B cell (primary cell): ENCODE results near the gene MYOZ2. TPM values are rescaled to one million over a fixed set of nuclear protein-coding genes. Genes with fewer than 3 reads are reported as not detected.

Source experiments
- ATAC-seq: fragments of 200-7000 bp; cut with Tn5 transposase; one replicate; pipeline ENCODE4 v1.10.0; 2021; ENCODE audit warnings: low read depth, mild to moderate bottlenecking, moderate number of reproducible peaks, moderate library complexity
- CTCF ChIA-PET: fragments of 350-600 bp; sonication (Branson Sonifier 250); formaldehyde crosslinking; loops from one replicate; lab custom pipeline; 2021; ENCODE audit warnings: antibody characterized with exemption, inconsistent platforms; lab: Charles Lee
- POLR2A ChIA-PET: fragments of 350-600 bp; sonication (Branson Sonifier 250); formaldehyde crosslinking; loops from one replicate; lab custom pipeline; 2021; ENCODE audit warnings: antibody characterized with exemption; lab: Charles Lee
- DNase-seq: peaks from one replicate; pipeline ENCODE4 v3.0.0; 2013
- H2AFZ ChIP-seq: 2 replicates; pipeline ENCODE4 v1.6.1; 2012; ENCODE audit warnings: mild to moderate bottlenecking, low read depth, low read length; ENCODE audit not compliant: insufficient read depth, poor library complexity, severe bottlenecking
- H3K27ac ChIP-seq, 2 donors: 1 replicate in 1 of 2; 2 replicates in 1 of 2; pipeline ENCODE4 v1.5.1; 2012 to 2013; ENCODE audit warnings: low read length in 2 of 2, mild to moderate bottlenecking in 2 of 2, moderate library complexity in 1 of 2
- H3K27me3 ChIP-seq, 4 experiments: fragments of 200-600 bp in 1 of 4; sonication (generic) in 1 of 4; replicated peaks in 1 of 4; 1 replicate in 2 of 4; 2 replicates in 2 of 4; pipeline versions ENCODE4 v1.6.1 to v1.7.0; 2013 to 2016; ENCODE audit warnings: low read length in 3 of 4, mild to moderate bottlenecking in 2 of 4, mixed read lengths in 1 of 4, moderate library complexity in 1 of 4; ENCODE audit not compliant: insufficient read depth in 4 of 4, control insufficient read depth in 3 of 4; ENCODE audit errors: control extremely low read depth in 1 of 4
- H3K36me3 ChIP-seq, 2 experiments: replicated peaks in 1 of 2; 1 replicate in 1 of 2; 2 replicates in 1 of 2; pipeline versions ENCODE4 v1.6.1 to v1.7.1; 2013; ENCODE audit warnings: low read length in 1 of 2; ENCODE audit not compliant: insufficient read depth in 2 of 2, control insufficient read depth in 1 of 2; ENCODE audit errors: control extremely low read depth in 1 of 2, extremely low read depth in 1 of 2
- H3K4me1 ChIP-seq, 2 donors: fragments of 200-600 bp in 1 of 2; sonication (generic) in 1 of 2; 1 replicate in 1 of 2; 2 replicates in 1 of 2; pipeline versions ENCODE4 v1.5.1 to v1.6.1; 2013 to 2017; ENCODE audit warnings: low read length in 2 of 2; ENCODE audit not compliant: control insufficient read depth in 2 of 2, insufficient read depth in 2 of 2
- H3K4me2 ChIP-seq: replicated peaks from 2 replicates; pipeline ENCODE3; 2012; ENCODE audit warnings: mild to moderate bottlenecking, low read depth, low read length; ENCODE audit not compliant: poor library complexity, severe bottlenecking
- H3K4me3 ChIP-seq, 5 experiments: fragments of 200-600 bp in 1 of 5; sonication (generic) in 1 of 5; 1 replicate in 3 of 5; 2 replicates in 2 of 5; pipeline versions ENCODE4 v1.5.1 to v1.7.0; 2011 to 2016; ENCODE audit warnings: low read length in 4 of 5, mild to moderate bottlenecking in 4 of 5, low read depth in 2 of 5, control low read depth in 1 of 5, moderate library complexity in 1 of 5; ENCODE audit not compliant: insufficient read depth in 1 of 5; ENCODE audit errors: control extremely low read depth in 1 of 5, extremely low read depth in 1 of 5
- H3K79me2 ChIP-seq: fragments of 200-600 bp; sonication (generic); one replicate; pipeline ENCODE4 v1.6.0; 2016; ENCODE audit warnings: low read length; ENCODE audit not compliant: control insufficient read depth, insufficient read depth
- H3K9ac ChIP-seq: fragments of 200-600 bp; sonication (generic); 2 replicates; pipeline ENCODE4 v1.6.1; 2017; ENCODE audit warnings: mild to moderate bottlenecking, low read length, moderate library complexity
- H3K9me3 ChIP-seq, 3 donors: one replicate each; pipeline versions ENCODE4 v1.6.1 to v1.7.1; 2013; ENCODE audit warnings: low read length in 2 of 3; ENCODE audit not compliant: control insufficient read depth in 2 of 3, insufficient read depth in 1 of 3; ENCODE audit errors: control extremely low read depth in 1 of 3
- H4K20me1 ChIP-seq: 2 replicates; pipeline ENCODE4 v1.6.0; 2012; ENCODE audit warnings: mild to moderate bottlenecking, low read length; ENCODE audit not compliant: insufficient read depth, control insufficient read depth, poor library complexity, severe bottlenecking
- H3K27ac Mint-ChIP-seq: one replicate; pipeline ENCODE4 v1.8.0; 2021; ENCODE audit warnings: mixed read lengths
- H3K27me3 Mint-ChIP-seq: one replicate; pipeline ENCODE4 v1.8.0; 2021; ENCODE audit warnings: mixed read lengths
- H3K4me1 Mint-ChIP-seq: one replicate; pipeline ENCODE4 v1.8.0; 2021; ENCODE audit warnings: mixed read lengths
- H3K4me3 Mint-ChIP-seq: one replicate; pipeline ENCODE4 v1.8.0; 2021; ENCODE audit warnings: mixed read lengths
- H3K9me3 Mint-ChIP-seq: one replicate; pipeline ENCODE4 v1.8.0; 2022; ENCODE audit warnings: mixed read lengths; ENCODE audit not compliant: insufficient read depth
- EZH2 ChIP-seq: IDR thresholded peaks from 2 replicates; pipeline ENCODE4 v1.6.1; 2012; ENCODE audit warnings: borderline replicate concordance, low read depth, mild to moderate bottlenecking, moderate library complexity, low read length; ENCODE audit not compliant: insufficient read depth, poor library complexity, severe bottlenecking
- WGBS: methylation state at CpG from one replicate; pipeline ENCODE4 v1.1.5; 2013; ENCODE audit warnings: missing lambda C conversion rate; ENCODE audit not compliant: insufficient coverage; 5-methylcytosine and 5-hydroxymethylcytosine counted together
- intact Hi-C: fragments of 100-400 bp; cut with micrococcal nuclease; formaldehyde crosslinking; loops from one replicate; pipeline ENCODE4 v1.10.0; 2022
- polyA minus RNA-seq: library from RNA; depleted of rRNA, polyadenylated mRNA; stranded (reverse); fragments of >200 nt; gene quantifications from 2 replicates; pipeline ENCODE4 v1.2.3, GENCODE V29; 2012
- polyA plus RNA-seq: library from polyadenylated mRNA; depleted of rRNA; stranded (reverse); fragments of >200 nt; gene quantifications from 2 replicates; pipeline ENCODE4 v1.2.3, GENCODE V29; 2012
- total RNA-seq, 2 donors: library from RNA; stranded (reverse); fragments of 120-200 nt in 1 of 2; gene quantifications; 1 replicate in 1 of 2; 2 replicates in 1 of 2; pipeline versions ENCODE4 v1.2.3 to v1.2.4, GENCODE V29; 2013 to 2022
- TF ChIP-seq, protein P1 (sequence below): fragments of 200-600 bp; IDR thresholded peaks from one replicate; pipeline ENCODE4 v1.8.0; 2022; ENCODE audit warnings: antibody characterized with exemption, mild to moderate bottlenecking

Gene MYOZ2
- total RNA-seq, result not detected in 2 replicates
- total RNA-seq (2013), result 6.2 TPM
- polyA plus RNA-seq, result not detected in 2 replicates
- polyA minus RNA-seq, result not detected in 2 replicates

DNA sequence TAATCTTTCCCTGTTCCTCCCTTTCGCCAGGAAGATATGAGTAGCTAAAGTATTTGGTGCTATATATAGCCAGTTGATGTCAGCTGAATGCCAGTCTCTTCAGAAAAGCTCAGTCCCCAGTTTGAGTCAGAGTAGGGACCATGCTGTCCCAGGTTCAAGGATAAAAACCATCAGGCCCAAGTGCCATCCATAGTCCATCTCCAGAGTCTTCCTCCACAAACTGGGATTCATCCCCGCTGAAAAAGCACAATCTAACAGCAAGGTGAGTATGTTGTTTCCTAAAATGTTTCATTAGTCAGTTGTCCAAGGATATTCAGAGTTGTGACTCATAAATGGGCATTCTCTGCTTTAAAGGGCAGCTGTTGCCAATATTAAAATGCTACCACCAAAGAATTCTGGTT is at the start of gene MYOZ2:
Gene MYOZ2, plus strand, starts transcription at position 112 of the 401 bp plus-strand sequence. CDS start 694 bp downstream, outside the sequence.
- no CpG with 5 or more reads among the region's 2 CpGs for WGBS
- H3K36me3 ChIP-seq, result no peaks in the 10 kb centered on the region
- H3K4me1 ChIP-seq, result peaks cover 16 to 20% of the 10 kb centered on the region in 2 donors
- Mint-ChIP-seq H3K9me3 (no peaks in the 10 kb centered on the region), H3K27me3 (peaks cover under 1% of the 10 kb centered on the region), H3K27ac (no peak within 1 kb of the TSS), H3K4me1 (peaks cover 25% of the 10 kb centered on the region), H3K4me3 (no peak within 1 kb of the TSS)
- H2AFZ ChIP-seq, result no peak within 1 kb of the TSS
- ATAC-seq (no peak), DNase-seq (no peak)
- no peaks in the 10 kb centered on the region for H3K79me2 ChIP-seq
- H3K9me3 ChIP-seq, result no peaks in the 10 kb centered on the region
- POLR2A ChIA-PET, result no interaction called here
- TF ChIP-seq, protein P1, sequence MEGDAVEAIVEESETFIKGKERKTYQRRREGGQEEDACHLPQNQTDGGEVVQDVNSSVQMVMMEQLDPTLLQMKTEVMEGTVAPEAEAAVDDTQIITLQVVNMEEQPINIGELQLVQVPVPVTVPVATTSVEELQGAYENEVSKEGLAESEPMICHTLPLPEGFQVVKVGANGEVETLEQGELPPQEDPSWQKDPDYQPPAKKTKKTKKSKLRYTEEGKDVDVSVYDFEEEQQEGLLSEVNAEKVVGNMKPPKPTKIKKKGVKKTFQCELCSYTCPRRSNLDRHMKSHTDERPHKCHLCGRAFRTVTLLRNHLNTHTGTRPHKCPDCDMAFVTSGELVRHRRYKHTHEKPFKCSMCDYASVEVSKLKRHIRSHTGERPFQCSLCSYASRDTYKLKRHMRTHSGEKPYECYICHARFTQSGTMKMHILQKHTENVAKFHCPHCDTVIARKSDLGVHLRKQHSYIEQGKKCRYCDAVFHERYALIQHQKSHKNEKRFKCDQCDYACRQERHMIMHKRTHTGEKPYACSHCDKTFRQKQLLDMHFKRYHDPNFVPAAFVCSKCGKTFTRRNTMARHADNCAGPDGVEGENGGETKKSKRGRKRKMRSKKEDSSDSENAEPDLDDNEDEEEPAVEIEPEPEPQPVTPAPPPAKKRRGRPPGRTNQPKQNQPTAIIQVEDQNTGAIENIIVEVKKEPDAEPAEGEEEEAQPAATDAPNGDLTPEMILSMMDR, result no peak
- no peak for TF ChIP-seq EZH2
- H3K4me3 ChIP-seq, result no peak within 1 kb of the TSS
- CTCF ChIA-PET, result interaction anchor here (0.9 kb wide), 1 partner anchor 451 kb away, joined by 3 read pairs; the partner anchor contains the start of gene METTL14
- no peak within 1 kb of the TSS for H3K27ac ChIP-seq
- intact Hi-C loops, result no loop called here
- H3K4me2 ChIP-seq, result no peak within 1 kb of the TSS
- no peaks in the 10 kb centered on the region for H3K27me3 ChIP-seq
- H4K20me1 ChIP-seq, result no peaks in the 10 kb centered on the region
- no peak within 1 kb of the TSS for H3K9ac ChIP-seq

DNA sequence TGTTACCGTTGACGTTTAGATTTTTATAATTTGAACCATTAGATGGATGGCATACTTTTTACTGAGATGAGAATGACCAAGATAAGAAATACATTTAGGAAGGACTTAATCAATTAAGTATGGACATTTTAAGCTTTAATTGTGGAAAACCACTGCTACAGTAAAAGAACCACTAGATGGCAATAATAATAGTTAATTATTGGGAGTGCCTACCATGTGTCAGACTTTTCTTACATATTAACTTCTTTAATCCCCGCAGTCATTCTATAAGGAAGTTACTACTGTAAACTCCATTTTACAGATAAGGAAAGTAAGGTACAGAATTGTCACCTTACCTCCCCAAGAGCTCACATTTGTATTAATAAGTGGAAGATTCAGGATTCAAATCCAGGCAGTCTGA is 48.5 kb upstream of the MYOZ2 start:
- no peaks in the 10 kb centered on the region for H4K20me1 ChIP-seq
- no peak overlapping the region for H2AFZ ChIP-seq
- H3K27ac ChIP-seq, result no peak overlapping the region
- no peak for TF ChIP-seq EZH2
- TF ChIP-seq, protein P1, result no peak
- no peaks in the 10 kb centered on the region for H3K27me3 ChIP-seq
- DNase-seq (no peak), ATAC-seq (no peak)
- POLR2A ChIA-PET, result no interaction called here
- H3K4me1 ChIP-seq, result no peaks in the 10 kb centered on the region
- no peak overlapping the region for H3K4me2 ChIP-seq
- CTCF ChIA-PET, result interaction anchor here (0.9 to 2.0 kb wide), 6 partner anchors 47 to 213 kb away, joined by 3 to 10 read pairs (median 5); partner anchors contain the start of gene USP53
- intact Hi-C loops, result loop anchor here (1.0 kb wide), 1 partner anchor 199 kb away; no protein-coding TSS in a partner anchor
- H3K27me3 Mint-ChIP-seq, result peaks cover 7% of the 10 kb centered on the region
- H3K27ac Mint-ChIP-seq, result no peak overlapping the region
- H3K4me3 ChIP-seq, result no peak overlapping the region
- no peak overlapping the region for H3K4me3 Mint-ChIP-seq
- H3K4me1 Mint-ChIP-seq, result peaks cover 28% of the 10 kb centered on the region
- H3K9me3 ChIP-seq, result no peaks in the 10 kb centered on the region
- no CpG with 5 or more reads among the region's 3 CpGs for WGBS
- no peaks in the 10 kb centered on the region for H3K36me3 ChIP-seq
- H3K9me3 Mint-ChIP-seq, result peaks cover 3% of the 10 kb centered on the region
- no peak overlapping the region for H3K9ac ChIP-seq
- H3K79me2 ChIP-seq, result no peaks in the 10 kb centered on the region
